Measurements from ENCODE around the gene ASCC1.

DNA sequence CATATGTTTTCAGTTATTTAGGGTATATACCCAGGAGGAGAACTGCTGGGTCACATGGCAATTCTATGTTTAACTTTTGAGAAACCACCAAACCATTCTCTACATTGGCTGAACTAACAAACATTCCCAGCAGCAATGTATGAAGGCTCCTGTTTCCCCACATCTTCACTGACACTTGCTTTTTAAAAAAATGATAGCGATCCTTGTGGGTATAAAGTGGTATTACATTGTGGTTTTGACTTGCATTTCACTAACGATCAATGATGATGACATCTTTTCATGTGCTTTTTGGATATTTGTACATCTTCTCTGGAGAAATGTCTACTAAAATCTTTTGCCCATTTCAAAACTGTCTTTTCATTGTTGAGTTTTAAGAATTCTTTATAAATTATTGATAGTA lies 51.5 kb downstream of the ASCC1 start:
- TF ChIP-seq EZH2 (optimal IDR thresholded peaks at IDR 0.05; ENCODE audit: low read depth, low read length) = no peak
- TF ChIP-seq, protein P1, sequence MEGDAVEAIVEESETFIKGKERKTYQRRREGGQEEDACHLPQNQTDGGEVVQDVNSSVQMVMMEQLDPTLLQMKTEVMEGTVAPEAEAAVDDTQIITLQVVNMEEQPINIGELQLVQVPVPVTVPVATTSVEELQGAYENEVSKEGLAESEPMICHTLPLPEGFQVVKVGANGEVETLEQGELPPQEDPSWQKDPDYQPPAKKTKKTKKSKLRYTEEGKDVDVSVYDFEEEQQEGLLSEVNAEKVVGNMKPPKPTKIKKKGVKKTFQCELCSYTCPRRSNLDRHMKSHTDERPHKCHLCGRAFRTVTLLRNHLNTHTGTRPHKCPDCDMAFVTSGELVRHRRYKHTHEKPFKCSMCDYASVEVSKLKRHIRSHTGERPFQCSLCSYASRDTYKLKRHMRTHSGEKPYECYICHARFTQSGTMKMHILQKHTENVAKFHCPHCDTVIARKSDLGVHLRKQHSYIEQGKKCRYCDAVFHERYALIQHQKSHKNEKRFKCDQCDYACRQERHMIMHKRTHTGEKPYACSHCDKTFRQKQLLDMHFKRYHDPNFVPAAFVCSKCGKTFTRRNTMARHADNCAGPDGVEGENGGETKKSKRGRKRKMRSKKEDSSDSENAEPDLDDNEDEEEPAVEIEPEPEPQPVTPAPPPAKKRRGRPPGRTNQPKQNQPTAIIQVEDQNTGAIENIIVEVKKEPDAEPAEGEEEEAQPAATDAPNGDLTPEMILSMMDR (IDR thresholded peaks at IDR 0.05; ENCODE audit: low read length) = peak; percentile 11; the same call in 1 of the 2 replicates
- TF ChIP-seq EZH2phosphoT487 (IDR thresholded peaks at IDR 0.05; ENCODE audit: low read length) = no peak
